Mesenchymal stem cell (in vitro differentiated cells and primary cell): Measurements from ENCODE around the gene KRT12.

Source experiments
- DNase-seq: peaks from one replicate; pipeline ENCODE4 v3.0.0-alpha.2; 2013
- H2AFZ ChIP-seq: one replicate; pipeline ENCODE4 v1.6.1; 2013; ENCODE audit warnings: low read depth, mild to moderate bottlenecking, control low read depth, inconsistent platforms, low read length, moderate library complexity
- H2AK5ac ChIP-seq: 2 replicates; pipeline ENCODE4 v1.6.1; 2013; ENCODE audit warnings: low read length, moderate library complexity, mild to moderate bottlenecking, inconsistent platforms; ENCODE audit not compliant: severe bottlenecking
- H2BK120ac ChIP-seq: one replicate; pipeline ENCODE4 v1.6.1; 2013; ENCODE audit warnings: low read depth, mild to moderate bottlenecking, inconsistent platforms, low read length, moderate library complexity
- H2BK12ac ChIP-seq, 2 experiments: one replicate each; pipeline ENCODE4 v1.6.1; 2013; ENCODE audit warnings: inconsistent platforms in 2 of 2, low read length in 2 of 2, mild to moderate bottlenecking in 2 of 2, moderate library complexity in 2 of 2, control low read depth in 1 of 2
- H2BK15ac ChIP-seq: one replicate; pipeline ENCODE4 v1.6.1; 2013; ENCODE audit warnings: mild to moderate bottlenecking, low read depth, inconsistent platforms; ENCODE audit not compliant: poor library complexity, severe bottlenecking
- H2BK5ac ChIP-seq: 2 replicates; pipeline ENCODE4 v1.6.1; 2013; ENCODE audit warnings: low read depth, mild to moderate bottlenecking, low read length, control low read depth, inconsistent platforms; ENCODE audit not compliant: poor library complexity, severe bottlenecking
- H3K14ac ChIP-seq, 2 experiments: one replicate each; pipeline ENCODE4 v1.6.1; 2013; ENCODE audit warnings: inconsistent platforms in 2 of 2, low read length in 2 of 2, control low read depth in 1 of 2, mild to moderate bottlenecking in 1 of 2, moderate library complexity in 1 of 2
- H3K18ac ChIP-seq, 2 experiments: one replicate each; pipeline ENCODE4 v1.6.1; 2013; ENCODE audit warnings: inconsistent platforms in 2 of 2, low read length in 2 of 2, control low read depth in 1 of 2, low read depth in 1 of 2, mild to moderate bottlenecking in 1 of 2
- H3K23ac ChIP-seq, 2 experiments: one replicate each; pipeline ENCODE4 v1.6.1; 2013; ENCODE audit warnings: inconsistent platforms in 2 of 2, low read length in 2 of 2, mild to moderate bottlenecking in 2 of 2, moderate library complexity in 2 of 2, control low read depth in 1 of 2
- H3K27ac ChIP-seq: 2 replicates; pipeline ENCODE4 v1.5.1; 2013; ENCODE audit warnings: mild to moderate bottlenecking, moderate library complexity, low read length, control low read depth, inconsistent platforms; ENCODE audit not compliant: poor library complexity, severe bottlenecking
- H3K27me3 ChIP-seq, 2 experiments: 2 replicates each; pipeline versions ENCODE4 v1.6.1 to v1.7.0; 2013; ENCODE audit warnings: low read length in 2 of 2, mild to moderate bottlenecking in 2 of 2, moderate library complexity in 2 of 2, control low read depth in 1 of 2, inconsistent platforms in 1 of 2; ENCODE audit not compliant: control insufficient read depth in 1 of 2, insufficient read depth in 1 of 2
- H3K36me3 ChIP-seq, 2 experiments: 2 replicates each; pipeline versions ENCODE4 v1.6.1 to v1.7.0; 2013; ENCODE audit warnings: low read length in 2 of 2, control low read depth in 1 of 2, inconsistent platforms in 1 of 2, low read depth in 1 of 2, mild to moderate bottlenecking in 1 of 2; ENCODE audit not compliant: insufficient read depth in 2 of 2, control insufficient read depth in 1 of 2
- H3K4ac ChIP-seq, 2 experiments: one replicate each; pipeline ENCODE4 v1.6.1; 2013; ENCODE audit warnings: inconsistent platforms in 2 of 2, low read length in 2 of 2, mild to moderate bottlenecking in 2 of 2, moderate library complexity in 2 of 2, control low read depth in 1 of 2, low read depth in 1 of 2
- H3K4me1 ChIP-seq: 2 replicates; pipeline ENCODE4 v1.6.1; 2013; ENCODE audit warnings: low read depth, low read length, control low read depth; ENCODE audit not compliant: control insufficient read depth, insufficient read depth
- H3K4me2 ChIP-seq: 2 replicates; pipeline ENCODE4 v1.6.1; 2013; ENCODE audit warnings: low read length, mild to moderate bottlenecking, inconsistent platforms; ENCODE audit not compliant: poor library complexity, severe bottlenecking
- H3K4me3 ChIP-seq, 2 experiments: 2 replicates each; pipeline versions ENCODE4 v1.5.1 to v1.7.0; 2013; ENCODE audit warnings: low read length in 2 of 2, mild to moderate bottlenecking in 2 of 2, control low read depth in 1 of 2, low read depth in 1 of 2; ENCODE audit not compliant: insufficient read depth in 1 of 2
- H3K79me1 ChIP-seq: replicated peaks from 2 replicates; pipeline ENCODE4 v1.6.1; 2013; ENCODE audit warnings: mild to moderate bottlenecking, control low read depth, low read length, inconsistent platforms; ENCODE audit not compliant: poor library complexity, severe bottlenecking
- H3K9ac ChIP-seq: 2 replicates; pipeline ENCODE4 v1.7.0; 2013; ENCODE audit warnings: mild to moderate bottlenecking, low read length, moderate library complexity
- H3K9me3 ChIP-seq: 2 replicates; pipeline ENCODE4 v1.7.0; 2013; ENCODE audit warnings: mild to moderate bottlenecking, low read length; ENCODE audit not compliant: control insufficient read depth
- H4K8ac ChIP-seq: one replicate; pipeline ENCODE4 v1.6.1; 2013; ENCODE audit warnings: inconsistent platforms, mild to moderate bottlenecking, low read length, moderate library complexity
- H4K91ac ChIP-seq: one replicate; pipeline ENCODE4 v1.6.1; 2013; ENCODE audit warnings: mild to moderate bottlenecking, low read length, inconsistent platforms
- WGBS: methylation state at CpG from one replicate; pipeline ENCODE4 v1.1.7; 2013; ENCODE audit warnings: mixed read lengths; 5-methylcytosine and 5-hydroxymethylcytosine counted together

The KRT12 gene

GRCh38 chr17:40850293-40850972, 16.6 kb downstream of the KRT12 start:
- Histone ChIP-seq H3K27ac (no peak overlapping the region), H3K4me3 (no peak overlapping the region), H2BK120ac (no peak overlapping the region), H3K27me3 (no peaks in the 10 kb centered on the region), H2BK12ac (no peak overlapping the region), H3K9me3 (no peaks in the 10 kb centered on the region), H2BK5ac (no peak overlapping the region), H4K91ac (no peak overlapping the region), H3K36me3 (no peaks in the 10 kb centered on the region), H4K8ac (no peak overlapping the region), H3K4me1 (peaks cover 1% of the 10 kb centered on the region), H3K14ac (no peak overlapping the region), H2BK15ac (no peak overlapping the region), H3K4me2 (no peak overlapping the region), H3K23ac (no peak overlapping the region), H2AFZ (no peak overlapping the region), H3K18ac (no peak overlapping the region), H3K4ac (no peak overlapping the region), H3K9ac (no peak overlapping the region), H2AK5ac (no peak overlapping the region), H3K79me1 (no peaks in the 10 kb centered on the region)
- peak; percentile 55 for DNase-seq
- WGBS, result 100% methylated on average over 1 of the region's 3 CpGs

GRCh38 chr17:40849723-40850122, 17.3 kb downstream of the KRT12 start:
- no peak overlapping the region for H4K91ac ChIP-seq

GRCh38 chr17:40848583-40849235, 18.3 kb downstream of the KRT12 start:
- WGBS, result 100% methylated on average over 1 of the region's 1 CpG
- H3K4me1 ChIP-seq, result peaks cover under 1% of the 10 kb centered on the region

More at GRCh38 chr17:40849723-40850122, 17.3 kb downstream of the KRT12 start:
- Histone ChIP-seq H4K8ac (no peak overlapping the region), H3K23ac (no peak overlapping the region), H2BK120ac (no peak overlapping the region), H2BK5ac (no peak overlapping the region), H2BK12ac (no peak overlapping the region), H3K9ac (no peak overlapping the region), H2AFZ (no peak overlapping the region), H3K4ac (no peak overlapping the region), H3K4me1 (peaks cover 1% of the 10 kb centered on the region), H3K4me2 (no peak overlapping the region), H3K18ac (no peak overlapping the region), H2BK15ac (no peak overlapping the region), H2AK5ac (no peak overlapping the region), H3K36me3 (no peaks in the 10 kb centered on the region), H3K27ac (no peak overlapping the region), H3K14ac (no peak overlapping the region), H3K9me3 (no peaks in the 10 kb centered on the region), H3K27me3 (no peaks in the 10 kb centered on the region), H3K79me1 (no peaks in the 10 kb centered on the region), H3K4me3 (no peak overlapping the region)
- 90% methylated on average over 1 of the region's 4 CpGs for WGBS
- no peak for DNase-seq

GRCh38 chr17:40846515-40847144, 20.4 kb downstream of the KRT12 start:
- H3K23ac ChIP-seq, result no peak overlapping the region
- no peak overlapping the region for H3K14ac ChIP-seq
- H4K91ac ChIP-seq, result no peak overlapping the region
- H3K36me3 ChIP-seq, result no peaks in the 10 kb centered on the region
- H3K27me3 ChIP-seq, result peaks cover 0 to 3% of the 10 kb centered on the region in 2 experiments
- no peak overlapping the region for H3K9ac ChIP-seq
- H4K8ac ChIP-seq, result no peak overlapping the region
- DNase-seq, result no peak
- H2AFZ ChIP-seq, result no peak overlapping the region
- no peaks in the 10 kb centered on the region for H3K79me1 ChIP-seq
- no peak overlapping the region for H2BK120ac ChIP-seq
- WGBS, result 88% methylated on average over 1 of the region's 1 CpG
- H3K9me3 ChIP-seq, result no peaks in the 10 kb centered on the region
- no peak overlapping the region for H2AK5ac ChIP-seq
- H2BK12ac ChIP-seq, result no peak overlapping the region
- no peak overlapping the region for H2BK15ac ChIP-seq
- no peak overlapping the region for H3K4me3 ChIP-seq
- H3K4ac ChIP-seq, result no peak overlapping the region
- H3K27ac ChIP-seq, result no peak overlapping the region
- H3K4me2 ChIP-seq, result no peak overlapping the region
- no peak overlapping the region for H3K18ac ChIP-seq
- H2BK5ac ChIP-seq, result no peak overlapping the region
- no peaks in the 10 kb centered on the region for H3K4me1 ChIP-seq

More at GRCh38 chr17:40848583-40849235, 18.3 kb downstream of the KRT12 start:
- H2BK120ac ChIP-seq, result no peak overlapping the region
- no peak overlapping the region for H2BK5ac ChIP-seq
- H3K4me3 ChIP-seq, result no peak overlapping the region
- H4K91ac ChIP-seq, result no peak overlapping the region
- H3K9me3 ChIP-seq, result no peaks in the 10 kb centered on the region
- H3K18ac ChIP-seq, result no peak overlapping the region
- no peak overlapping the region for H3K23ac ChIP-seq
- H3K79me1 ChIP-seq, result no peaks in the 10 kb centered on the region
- no peak overlapping the region for H2BK12ac ChIP-seq
- H3K4ac ChIP-seq, result no peak overlapping the region
- H3K36me3 ChIP-seq, result no peaks in the 10 kb centered on the region
- H3K9ac ChIP-seq, result no peak overlapping the region
- no peak overlapping the region for H2AFZ ChIP-seq
- no peak overlapping the region for H4K8ac ChIP-seq
- H3K27me3 ChIP-seq, result no peaks in the 10 kb centered on the region
- H3K14ac ChIP-seq, result no peak overlapping the region
- no peak overlapping the region for H2AK5ac ChIP-seq
- H3K4me2 ChIP-seq, result no peak overlapping the region
- H3K27ac ChIP-seq, result no peak overlapping the region
- H2BK15ac ChIP-seq, result no peak overlapping the region
- DNase-seq, result no peak
